Mesenchymal stem cell (in vitro differentiated cells and primary cell): ENCODE results near the gene CXCL3.

ENCODE experiments used
- DNase-seq: peaks from one replicate; pipeline ENCODE4 v3.0.0-alpha.2; 2013
- H2AFZ ChIP-seq: one replicate; pipeline ENCODE4 v1.6.1; 2013; ENCODE audit warnings: low read depth, mild to moderate bottlenecking, control low read depth, inconsistent platforms, low read length, moderate library complexity
- H2AK5ac ChIP-seq: 2 replicates; pipeline ENCODE4 v1.6.1; 2013; ENCODE audit warnings: low read length, moderate library complexity, mild to moderate bottlenecking, inconsistent platforms; ENCODE audit not compliant: severe bottlenecking
- H2BK120ac ChIP-seq: one replicate; pipeline ENCODE4 v1.6.1; 2013; ENCODE audit warnings: low read depth, mild to moderate bottlenecking, inconsistent platforms, low read length, moderate library complexity
- H2BK12ac ChIP-seq, 2 experiments: one replicate each; pipeline ENCODE4 v1.6.1; 2013; ENCODE audit warnings: inconsistent platforms in 2 of 2, low read length in 2 of 2, mild to moderate bottlenecking in 2 of 2, moderate library complexity in 2 of 2, control low read depth in 1 of 2
- H2BK15ac ChIP-seq: one replicate; pipeline ENCODE4 v1.6.1; 2013; ENCODE audit warnings: mild to moderate bottlenecking, low read depth, inconsistent platforms; ENCODE audit not compliant: poor library complexity, severe bottlenecking
- H2BK5ac ChIP-seq: 2 replicates; pipeline ENCODE4 v1.6.1; 2013; ENCODE audit warnings: low read depth, mild to moderate bottlenecking, low read length, control low read depth, inconsistent platforms; ENCODE audit not compliant: poor library complexity, severe bottlenecking
- H3K14ac ChIP-seq, 2 experiments: one replicate each; pipeline ENCODE4 v1.6.1; 2013; ENCODE audit warnings: inconsistent platforms in 2 of 2, low read length in 2 of 2, control low read depth in 1 of 2, mild to moderate bottlenecking in 1 of 2, moderate library complexity in 1 of 2
- H3K18ac ChIP-seq, 2 experiments: one replicate each; pipeline ENCODE4 v1.6.1; 2013; ENCODE audit warnings: inconsistent platforms in 2 of 2, low read length in 2 of 2, control low read depth in 1 of 2, low read depth in 1 of 2, mild to moderate bottlenecking in 1 of 2
- H3K23ac ChIP-seq, 2 experiments: one replicate each; pipeline ENCODE4 v1.6.1; 2013; ENCODE audit warnings: inconsistent platforms in 2 of 2, low read length in 2 of 2, mild to moderate bottlenecking in 2 of 2, moderate library complexity in 2 of 2, control low read depth in 1 of 2
- H3K27ac ChIP-seq: 2 replicates; pipeline ENCODE4 v1.5.1; 2013; ENCODE audit warnings: mild to moderate bottlenecking, moderate library complexity, low read length, control low read depth, inconsistent platforms; ENCODE audit not compliant: poor library complexity, severe bottlenecking
- H3K27me3 ChIP-seq, 2 experiments: 2 replicates each; pipeline versions ENCODE4 v1.6.1 to v1.7.0; 2013; ENCODE audit warnings: low read length in 2 of 2, mild to moderate bottlenecking in 2 of 2, moderate library complexity in 2 of 2, control low read depth in 1 of 2, inconsistent platforms in 1 of 2; ENCODE audit not compliant: control insufficient read depth in 1 of 2, insufficient read depth in 1 of 2
- H3K36me3 ChIP-seq, 2 experiments: 2 replicates each; pipeline versions ENCODE4 v1.6.1 to v1.7.0; 2013; ENCODE audit warnings: low read length in 2 of 2, control low read depth in 1 of 2, inconsistent platforms in 1 of 2, low read depth in 1 of 2, mild to moderate bottlenecking in 1 of 2; ENCODE audit not compliant: insufficient read depth in 2 of 2, control insufficient read depth in 1 of 2
- H3K4ac ChIP-seq, 2 experiments: one replicate each; pipeline ENCODE4 v1.6.1; 2013; ENCODE audit warnings: inconsistent platforms in 2 of 2, low read length in 2 of 2, mild to moderate bottlenecking in 2 of 2, moderate library complexity in 2 of 2, control low read depth in 1 of 2, low read depth in 1 of 2
- H3K4me1 ChIP-seq: 2 replicates; pipeline ENCODE4 v1.6.1; 2013; ENCODE audit warnings: low read depth, low read length, control low read depth; ENCODE audit not compliant: control insufficient read depth, insufficient read depth
- H3K4me2 ChIP-seq: 2 replicates; pipeline ENCODE4 v1.6.1; 2013; ENCODE audit warnings: low read length, mild to moderate bottlenecking, inconsistent platforms; ENCODE audit not compliant: poor library complexity, severe bottlenecking
- H3K4me3 ChIP-seq, 2 experiments: 2 replicates each; pipeline versions ENCODE4 v1.5.1 to v1.7.0; 2013; ENCODE audit warnings: low read length in 2 of 2, mild to moderate bottlenecking in 2 of 2, control low read depth in 1 of 2, low read depth in 1 of 2; ENCODE audit not compliant: insufficient read depth in 1 of 2
- H3K79me1 ChIP-seq: replicated peaks from 2 replicates; pipeline ENCODE4 v1.6.1; 2013; ENCODE audit warnings: mild to moderate bottlenecking, control low read depth, low read length, inconsistent platforms; ENCODE audit not compliant: poor library complexity, severe bottlenecking
- H3K9ac ChIP-seq: 2 replicates; pipeline ENCODE4 v1.7.0; 2013; ENCODE audit warnings: mild to moderate bottlenecking, low read length, moderate library complexity
- H3K9me3 ChIP-seq: 2 replicates; pipeline ENCODE4 v1.7.0; 2013; ENCODE audit warnings: mild to moderate bottlenecking, low read length; ENCODE audit not compliant: control insufficient read depth
- H4K8ac ChIP-seq: one replicate; pipeline ENCODE4 v1.6.1; 2013; ENCODE audit warnings: inconsistent platforms, mild to moderate bottlenecking, low read length, moderate library complexity
- H4K91ac ChIP-seq: one replicate; pipeline ENCODE4 v1.6.1; 2013; ENCODE audit warnings: mild to moderate bottlenecking, low read length, inconsistent platforms
- WGBS: methylation state at CpG from one replicate; pipeline ENCODE4 v1.1.7; 2013; ENCODE audit warnings: mixed read lengths; 5-methylcytosine and 5-hydroxymethylcytosine counted together

CXCL3 gene

DNA sequence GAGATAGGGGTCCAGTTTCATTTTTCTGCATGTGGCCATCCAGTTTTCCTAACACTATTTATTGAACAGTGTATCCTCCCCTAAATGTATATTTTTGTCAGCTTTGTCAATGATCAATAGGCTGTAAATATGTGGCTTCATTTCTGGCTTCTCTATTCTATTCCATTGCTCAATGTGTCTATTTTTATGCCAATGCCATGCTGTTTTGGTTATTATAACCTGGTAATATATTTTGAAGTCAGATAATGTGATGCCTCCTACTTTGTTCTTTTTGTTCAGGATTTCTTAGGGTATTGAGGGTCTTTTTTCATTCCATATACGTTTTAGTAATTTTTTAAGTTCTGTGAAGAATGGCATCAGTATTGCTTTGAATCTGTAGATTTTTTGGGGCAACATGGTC is 8.7 kb upstream of the CXCL3 start:
- Histone ChIP-seq H4K91ac (no peak overlapping the region), H3K79me1 (no peaks in the 10 kb centered on the region), H3K18ac (no peak overlapping the region), H3K9ac (no peak overlapping the region), H3K14ac (no peak overlapping the region), H3K23ac (no peak overlapping the region), H3K27me3 (no peaks in the 10 kb centered on the region), H3K4me3 (no peak overlapping the region), H2BK120ac (no peak overlapping the region), H2BK5ac (no peak overlapping the region), H2AFZ (no peak overlapping the region), H3K36me3 (no peaks in the 10 kb centered on the region), H3K4me1 (no peaks in the 10 kb centered on the region), H3K27ac (no peak overlapping the region), H3K4ac (no peak overlapping the region), H2BK12ac (no peak overlapping the region), H2BK15ac (no peak overlapping the region), H4K8ac (no peak overlapping the region), H3K4me2 (no peak overlapping the region), H3K9me3 (peaks cover 16% of the 10 kb centered on the region), H2AK5ac (no peak overlapping the region)
- no peak for DNase-seq
- 60% methylated on average over 1 of the region's 1 CpG for WGBS

DNA sequence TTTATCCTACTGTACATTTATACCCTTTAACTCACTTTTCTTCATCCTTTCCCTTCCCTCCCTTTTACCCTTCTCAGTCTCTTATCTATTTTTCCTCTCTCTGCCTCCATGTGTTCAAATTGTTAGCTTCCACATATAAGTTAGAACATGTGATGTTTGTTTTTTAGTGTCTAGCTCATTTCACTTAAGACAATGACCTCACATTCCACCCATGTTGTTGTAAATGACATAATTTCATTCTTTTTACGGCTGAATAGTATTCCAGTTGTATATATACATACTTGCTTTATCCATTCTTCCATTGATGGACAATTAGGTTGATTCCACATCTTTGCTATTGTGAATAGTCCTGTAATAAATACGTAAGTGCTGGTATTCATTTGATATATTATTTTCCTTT is 7.3 kb upstream of the CXCL3 start:
- Histone ChIP-seq H2BK5ac (no peak overlapping the region), H3K4me1 (no peaks in the 10 kb centered on the region), H2AFZ (no peak overlapping the region), H3K4me2 (no peak overlapping the region), H3K27me3 (no peaks in the 10 kb centered on the region), H3K23ac (no peak overlapping the region), H3K79me1 (no peaks in the 10 kb centered on the region), H3K4me3 (no peak overlapping the region), H3K18ac (no peak overlapping the region), H2BK12ac (no peak overlapping the region), H2AK5ac (no peak overlapping the region), H2BK15ac (no peak overlapping the region), H3K4ac (no peak overlapping the region), H3K27ac (no peak overlapping the region), H4K91ac (no peak overlapping the region), H4K8ac (no peak overlapping the region), H3K36me3 (no peaks in the 10 kb centered on the region), H2BK120ac (no peak overlapping the region), H3K9me3 (peaks cover 16% of the 10 kb centered on the region), H3K9ac (no peak overlapping the region), H3K14ac (no peak overlapping the region)
- WGBS, result 100% methylated on average over 1 of the region's 2 CpGs
- no peak for DNase-seq

DNA sequence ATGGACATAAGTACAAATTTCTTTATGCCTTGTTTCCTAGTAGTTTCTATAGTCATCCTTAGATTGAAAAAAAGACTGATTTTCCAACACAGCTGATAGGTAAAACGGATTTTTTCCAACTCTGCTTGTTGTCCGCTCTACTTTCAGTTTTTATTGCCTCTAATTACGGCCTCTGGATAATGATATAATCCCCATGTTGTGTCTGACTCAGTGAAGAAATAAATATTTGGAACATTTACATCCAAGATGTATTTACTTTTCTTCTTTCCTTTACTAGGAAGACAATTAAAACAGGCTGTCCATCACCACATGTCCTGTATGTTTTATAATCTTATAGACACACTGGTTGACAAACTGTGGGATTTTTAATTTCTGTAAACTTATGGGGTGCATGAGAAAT is 6.8 kb upstream of the CXCL3 start:
- Histone ChIP-seq H3K4me3 (no peak overlapping the region), H4K91ac (no peak overlapping the region), H3K36me3 (no peaks in the 10 kb centered on the region), H4K8ac (no peak overlapping the region), H2BK15ac (no peak overlapping the region), H3K4ac (no peak overlapping the region), H3K79me1 (no peaks in the 10 kb centered on the region), H2BK5ac (no peak overlapping the region), H3K18ac (no peak overlapping the region), H3K23ac (no peak overlapping the region), H3K27me3 (no peaks in the 10 kb centered on the region), H3K14ac (no peak overlapping the region), H3K27ac (no peak overlapping the region), H2BK120ac (no peak overlapping the region), H3K4me2 (no peak overlapping the region), H2BK12ac (no peak overlapping the region), H3K9ac (no peak overlapping the region), H2AK5ac (no peak overlapping the region), H3K9me3 (peaks cover 16% of the 10 kb centered on the region), H3K4me1 (no peaks in the 10 kb centered on the region), H2AFZ (no peak overlapping the region)
- WGBS, result 78% methylated on average over 3 of the region's 3 CpGs
- no peak for DNase-seq

DNA sequence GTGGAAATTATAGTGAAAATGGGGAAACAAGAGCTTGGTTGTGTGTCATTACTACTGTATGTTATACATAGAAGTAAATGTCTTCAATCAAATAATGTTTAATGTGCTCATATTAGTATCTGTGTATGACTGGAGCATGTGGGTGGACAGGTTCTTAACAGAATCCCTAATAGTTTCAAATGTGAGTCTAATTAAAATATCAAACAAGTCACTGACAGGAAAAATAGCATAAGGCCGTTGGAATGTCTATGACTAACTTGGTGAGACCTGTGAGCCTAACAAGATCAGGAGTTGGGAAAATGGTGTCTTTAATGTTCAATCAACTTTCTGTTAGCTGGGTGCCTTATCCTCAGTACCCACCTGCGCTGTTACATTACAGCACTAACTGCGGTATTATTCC is 6.2 kb upstream of the CXCL3 start:
- Histone ChIP-seq H3K4me2 (no peak overlapping the region), H3K79me1 (no peaks in the 10 kb centered on the region), H3K18ac (no peak overlapping the region), H3K9ac (no peak overlapping the region), H4K91ac (no peak overlapping the region), H3K23ac (no peak overlapping the region), H2AK5ac (no peak overlapping the region), H3K9me3 (peaks cover 16% of the 10 kb centered on the region), H2BK15ac (no peak overlapping the region), H3K4me3 (no peak overlapping the region), H3K14ac (no peak overlapping the region), H2AFZ (no peak overlapping the region), H2BK12ac (no peak overlapping the region), H3K27ac (no peak overlapping the region), H2BK120ac (no peak overlapping the region), H3K4ac (no peak overlapping the region), H3K36me3 (no peaks in the 10 kb centered on the region), H3K27me3 (no peaks in the 10 kb centered on the region), H3K4me1 (no peaks in the 10 kb centered on the region), H4K8ac (no peak overlapping the region), H2BK5ac (no peak overlapping the region)
- DNase-seq, result peak; percentile 11
- WGBS, result 76% methylated on average over 3 of the region's 3 CpGs
